GM10248 (cell line): ENCODE data around the gene MSRB1.

ENCODE experiments used
- CTCF ChIA-PET: fragments of 300-600 bp; sonication (Branson Sonifier 250); formaldehyde crosslinking; extraction: SDS; loops from one replicate; lab custom pipeline; 2021; ENCODE audit warnings: antibody characterized with exemption; lab: Yijun Ruan, JAX
- POLR2A ChIA-PET: fragments of 350-650 bp; sonication (Branson Sonifier 250); formaldehyde crosslinking; extraction: SDS; loops from one replicate; lab custom pipeline; 2020; ENCODE audit warnings: antibody characterized with exemption; lab: Yijun Ruan, JAX
- DNase-seq: peaks from one replicate; pipeline ENCODE4 v3.0.0; 2012; ENCODE audit errors: extremely low spot score
- CTCF ChIP-seq: IDR thresholded peaks from 2 replicates; pipeline ENCODE4 v1.5.1; 2012; ENCODE audit warnings: mild to moderate bottlenecking, low read depth; ENCODE audit errors: extremely low read depth, missing control alignments, control extremely low read depth

MSRB1 gene

DNA sequence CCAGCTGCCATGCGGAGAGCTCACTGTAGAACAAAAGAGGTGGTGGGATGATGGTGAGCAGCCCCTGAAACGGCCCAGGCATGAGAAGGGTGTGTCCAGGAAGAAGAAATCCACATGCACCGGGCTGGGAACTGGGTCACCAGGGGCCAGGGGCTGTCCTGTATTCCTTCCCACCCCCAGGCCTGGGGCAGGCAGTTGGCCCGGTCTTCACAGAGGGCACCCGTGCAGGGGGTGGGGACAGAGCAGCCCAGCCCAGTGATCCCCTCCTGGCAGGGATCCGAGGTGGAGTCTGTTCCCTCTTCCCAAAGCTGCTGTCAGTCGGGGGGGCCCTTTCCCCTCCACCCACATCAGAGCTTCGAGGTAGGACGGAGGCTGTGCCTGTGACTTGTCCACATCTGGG, 34.0 kb downstream of the MSRB1 start:
- ChIA-PET CTCF (interaction anchor here (1.3 to 1.4 kb wide), 2 partner anchors 11 to 45 kb away, joined by 3 read pairs; no protein-coding TSS in a partner anchor), POLR2A (interaction anchor here (0.7 kb wide), 1 partner anchor 246 kb away, joined by 3 read pairs; the partner anchor contains the start of gene TRAF7)
- no peak for DNase-seq
- TF ChIP-seq CTCF: no peak

- ChIA-PET CTCF (interaction anchor here (1.4 to 2.6 kb wide), 2 partner anchors 15 to 44 kb away, joined by 3 to 7 read pairs; no protein-coding TSS in a partner anchor), POLR2A (no interaction called here)
- no peak for DNase-seq
- TF ChIP-seq CTCF: no peak
These were observed 34.8 kb downstream of the MSRB1 start for GRCh38 chr16:1908184-1908583.

GRCh38 chr16:1907226-1907860, 35.7 kb downstream of the MSRB1 start:
- CTCF ChIA-PET: interaction anchor here (2.6 kb wide), 1 partner anchor 16 kb away, joined by 7 read pairs; no protein-coding TSS in a partner anchor
- no peak for DNase-seq
- no peak for TF ChIP-seq CTCF
- POLR2A ChIA-PET: no interaction called here

- no peak for DNase-seq
- CTCF ChIA-PET: interaction anchor here (2.6 kb wide), 1 partner anchor 17 kb away, joined by 7 read pairs; no protein-coding TSS in a partner anchor
These were observed 36.2 kb downstream of the MSRB1 start for GRCh38 chr16:1906846-1907165.

DNA sequence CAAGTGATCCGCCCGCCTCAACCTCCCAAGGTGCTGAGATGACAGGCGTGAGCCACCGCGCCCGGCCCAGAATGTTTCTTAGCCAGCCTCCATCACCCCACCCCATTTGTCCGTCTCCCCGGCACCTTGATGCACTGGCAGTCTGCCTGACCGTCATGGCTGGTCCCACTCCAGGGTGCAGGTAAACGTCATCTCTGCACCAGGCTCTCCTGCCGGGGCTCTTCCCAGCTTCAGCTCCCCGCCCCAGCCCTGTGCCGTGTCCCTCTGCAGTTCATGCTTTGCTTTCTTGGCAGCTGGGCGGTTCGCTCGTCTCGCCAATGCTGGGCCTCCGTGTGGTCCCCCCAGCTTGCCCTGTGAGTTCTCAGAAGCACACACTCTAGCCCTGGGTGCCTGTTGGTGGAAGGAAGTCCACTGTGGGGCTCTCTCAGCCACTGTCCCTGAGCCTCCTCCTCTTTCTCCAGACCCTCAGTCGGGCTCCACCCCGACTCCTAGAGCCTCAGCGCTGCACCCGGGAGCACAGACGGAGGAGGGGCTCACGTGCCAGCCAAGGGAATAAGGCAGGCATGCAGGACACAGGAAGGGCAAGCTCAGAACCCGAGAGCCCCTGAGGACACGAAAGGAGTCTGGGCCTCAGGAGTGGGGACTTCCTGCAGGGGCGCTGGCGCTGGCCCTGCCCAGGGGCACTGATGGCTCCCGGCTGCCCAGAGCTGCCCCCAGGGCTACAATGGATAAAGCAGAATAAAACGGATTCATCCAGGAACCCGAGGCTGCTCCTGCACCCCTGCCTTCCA, 36.7 kb downstream of the MSRB1 start:
- no peak for DNase-seq
- ChIA-PET POLR2A (no interaction called here), CTCF (interaction anchor here (2.6 kb wide), 1 partner anchor 17 kb away, joined by 7 read pairs; no protein-coding TSS in a partner anchor)
- no peak for TF ChIP-seq CTCF

More at GRCh38 chr16:1906846-1907165, 36.2 kb downstream of the MSRB1 start:
- POLR2A ChIA-PET: no interaction called here
- no peak for TF ChIP-seq CTCF
